HG02852 (cell line): Measurements from ENCODE around the gene MAGI1.
"Not testable (repeated sequence)": the region's sequence is repeated elsewhere in the genome, so short reads cannot be mapped to it uniquely, and the experiment has no call there.

Experiments
- ATAC-seq: cut with Tn5 transposase; IDR thresholded peaks from one replicate; pipeline ENCODE4 v1.9.1; 2021; ENCODE audit warnings: mild to moderate bottlenecking, moderate library complexity; ENCODE audit not compliant: unreplicated experiment

The MAGI1 gene

DNA sequence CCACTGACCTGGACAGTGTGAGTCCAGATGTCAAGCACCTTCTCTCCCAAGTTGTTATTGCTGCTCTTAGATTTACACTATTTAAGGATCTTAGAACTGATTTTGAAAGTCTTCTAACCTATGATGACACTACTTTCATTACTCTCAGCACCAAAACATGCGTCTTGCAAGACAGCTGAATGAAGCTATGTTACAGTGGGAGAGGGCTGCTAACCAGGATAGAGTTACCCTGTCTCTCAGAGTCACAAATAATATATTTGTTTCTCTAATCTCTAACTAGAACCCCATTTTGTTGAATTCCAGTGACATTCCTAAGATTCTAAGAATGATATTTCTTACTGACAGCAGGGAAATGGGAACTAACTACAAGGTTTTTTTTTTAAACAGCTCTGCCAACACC, 455.5 kb downstream of the MAGI1 start:
- ATAC-seq = no peak

DNA sequence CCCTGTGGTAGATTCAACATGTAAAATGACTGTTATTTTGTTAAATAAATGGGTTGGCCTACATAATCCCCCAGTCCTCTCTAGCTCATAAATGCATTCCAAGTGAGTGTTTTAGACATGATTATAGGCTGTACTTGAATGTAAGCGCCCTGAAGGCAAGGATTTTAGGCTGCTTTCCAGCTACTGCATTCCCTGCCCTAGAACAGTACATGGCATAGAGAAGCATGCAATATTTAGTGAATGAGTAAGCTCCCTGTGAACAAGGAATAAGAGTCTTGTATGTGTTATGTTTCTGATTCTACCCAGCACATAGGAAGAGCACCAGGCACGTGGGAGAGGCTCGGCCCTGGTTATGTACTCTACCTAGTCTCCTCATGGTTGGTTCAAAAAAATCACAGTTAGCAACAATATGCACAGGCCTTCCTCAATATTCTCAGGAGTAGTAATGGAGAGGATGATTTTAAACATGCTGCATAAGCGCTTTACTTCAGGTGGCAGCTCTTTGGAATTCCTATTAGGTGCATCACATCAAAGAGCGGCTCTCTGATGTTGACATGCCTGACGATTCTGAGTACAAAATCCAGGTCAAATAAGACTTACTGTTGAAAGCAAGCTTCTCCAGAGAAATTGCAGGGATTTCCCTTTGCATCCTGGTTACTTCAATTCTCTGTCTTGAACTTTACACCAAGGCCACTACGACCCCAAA, 456.6 kb downstream of the MAGI1 start:
- ATAC-seq = no peak

- no peak for ATAC-seq
These were observed 457.4 kb downstream of the MAGI1 start for GRCh38 chr3:65581313-65581712.

DNA sequence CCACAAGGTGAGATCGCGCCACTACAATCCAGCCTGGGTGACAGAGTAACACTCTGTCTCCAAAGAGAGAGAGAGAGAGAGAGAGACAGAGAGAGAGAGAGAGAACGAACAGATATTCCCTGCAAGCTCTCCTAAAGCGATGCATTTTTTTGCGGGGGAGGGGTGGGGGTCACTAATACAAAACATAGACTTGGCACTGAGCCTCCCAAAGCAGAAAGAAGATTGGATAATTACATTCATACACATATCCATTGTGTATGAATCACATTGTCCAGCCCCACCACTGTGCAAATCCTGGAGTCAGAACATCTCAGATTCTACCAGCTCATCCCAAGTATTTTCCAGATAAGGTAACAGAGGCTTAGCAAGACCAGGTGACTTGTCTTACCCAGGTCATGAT, 459.9 kb downstream of the MAGI1 start:
- ATAC-seq = no peak

GRCh38 chr3:65577843-65578430, 460.8 kb downstream of the MAGI1 start:
- ATAC-seq = no peak

DNA sequence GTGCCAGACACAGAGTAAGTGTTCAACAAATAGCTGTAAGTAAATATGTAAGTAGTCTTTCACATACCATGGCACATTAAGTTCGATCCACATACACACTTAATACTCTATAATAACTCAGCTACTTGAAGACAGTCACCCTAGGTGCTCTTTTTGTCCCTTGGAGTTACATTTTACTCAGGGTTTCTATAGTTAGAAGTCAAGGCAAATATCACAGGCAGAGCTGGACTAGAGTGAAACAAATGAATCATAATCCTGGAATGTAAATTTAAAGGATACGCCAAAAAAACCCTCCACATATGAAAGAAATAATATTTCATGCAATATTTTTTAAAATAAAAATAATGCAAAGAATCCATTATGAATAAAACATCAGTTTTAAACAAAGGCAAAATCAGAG, 461.8 kb downstream of the MAGI1 start:
- ATAC-seq = no peak

GRCh38 chr3:65576228-65576627, 462.5 kb downstream of the MAGI1 start:
- ATAC-seq = no peak

DNA sequence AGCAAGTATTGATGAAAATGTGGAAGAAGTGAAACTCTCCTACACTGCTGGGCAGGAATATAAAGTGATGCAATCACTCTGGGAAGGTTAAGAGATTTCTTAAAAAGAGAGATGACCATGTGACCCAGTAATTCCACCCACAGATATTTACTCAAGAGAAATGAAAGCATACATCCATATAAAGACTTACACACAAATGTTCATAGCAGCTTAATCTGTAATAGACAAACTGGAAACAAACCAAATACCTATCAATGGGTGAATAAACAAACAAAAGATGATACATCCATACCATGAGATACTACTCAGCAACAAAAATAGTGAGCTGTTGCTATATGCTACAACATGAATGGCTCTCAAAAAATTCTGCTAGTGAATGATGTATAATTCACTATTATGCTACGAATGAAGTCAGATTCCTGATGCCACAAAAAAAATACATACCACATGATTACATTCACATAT, 463.3 kb downstream of the MAGI1 start:
- no peak for ATAC-seq

GRCh38 chr3:65573548-65574116, 465.1 kb downstream of the MAGI1 start:
- ATAC-seq = no peak

GRCh38 chr3:65572175-65572777, 466.4 kb downstream of the MAGI1 start:
- ATAC-seq = no peak

DNA sequence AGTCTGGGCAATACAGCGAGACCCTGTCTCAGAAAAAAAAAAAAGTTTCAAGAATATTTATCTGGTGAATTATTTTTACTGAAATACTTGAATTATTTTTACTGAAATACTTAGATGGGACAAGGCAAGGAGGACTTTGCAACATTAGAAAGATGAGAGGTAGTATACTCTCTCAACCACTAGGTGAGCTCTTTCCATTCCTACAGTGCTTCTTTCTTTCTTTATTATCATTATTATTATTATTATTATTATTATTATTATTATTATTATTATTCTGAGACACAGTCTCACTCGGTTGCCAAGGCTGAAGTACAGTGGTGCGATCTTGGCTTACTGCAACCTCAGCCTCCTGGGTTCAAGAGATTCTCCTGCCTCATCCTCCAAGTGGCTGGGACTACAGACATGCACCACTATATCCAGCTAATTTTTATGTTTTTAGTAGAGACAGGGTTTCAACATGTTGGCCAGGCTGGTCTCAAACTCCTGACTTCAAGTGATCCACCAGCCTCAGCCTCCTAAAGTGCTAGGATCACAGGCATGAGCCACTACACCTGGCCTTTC, 468.8 kb downstream of the MAGI1 start:
- no peak for ATAC-seq

- no peak for ATAC-seq
These were observed 469.6 kb downstream of the MAGI1 start for GRCh38 chr3:65569129-65569528.

DNA sequence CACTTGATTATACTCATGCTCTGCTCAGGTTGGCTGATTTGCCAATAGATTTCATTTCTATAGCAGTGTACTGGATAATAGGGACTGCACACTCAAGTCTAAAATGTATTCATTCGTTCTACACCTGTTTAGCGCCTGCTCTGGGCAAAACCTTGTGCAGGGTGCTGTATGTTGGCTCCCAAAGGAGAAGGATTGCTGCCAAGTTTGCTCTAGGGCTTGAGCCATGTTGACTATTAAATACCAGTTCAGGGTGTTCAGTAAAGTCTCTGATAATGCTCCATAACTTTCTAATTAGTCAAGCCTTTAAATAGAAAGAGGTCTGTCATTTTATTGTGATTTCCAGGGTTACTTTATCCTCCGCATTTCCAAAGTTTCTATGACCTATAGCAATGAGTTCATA, 470.2 kb downstream of the MAGI1 start:
- ATAC-seq = no peak

DNA sequence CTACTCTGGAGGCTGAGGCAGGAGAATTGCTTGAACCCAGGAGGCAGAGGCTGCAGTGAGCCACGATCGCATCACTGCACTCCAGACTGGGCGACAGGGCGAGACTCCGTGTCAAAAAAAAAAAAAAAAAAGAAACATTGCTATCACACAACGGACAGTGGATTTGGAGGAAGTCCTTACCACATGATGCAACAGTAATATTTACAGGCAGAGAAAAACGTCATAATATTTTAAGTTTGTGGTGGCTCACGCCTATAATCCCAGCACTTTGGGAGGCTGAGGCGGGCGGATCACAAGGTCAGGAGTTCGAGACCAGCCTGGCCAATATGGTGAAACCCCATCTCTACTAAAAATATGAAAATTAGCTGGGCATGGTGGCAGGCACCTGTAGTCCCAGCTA, 473.0 kb downstream of the MAGI1 start:
- ATAC-seq = not testable (repeated sequence)

DNA sequence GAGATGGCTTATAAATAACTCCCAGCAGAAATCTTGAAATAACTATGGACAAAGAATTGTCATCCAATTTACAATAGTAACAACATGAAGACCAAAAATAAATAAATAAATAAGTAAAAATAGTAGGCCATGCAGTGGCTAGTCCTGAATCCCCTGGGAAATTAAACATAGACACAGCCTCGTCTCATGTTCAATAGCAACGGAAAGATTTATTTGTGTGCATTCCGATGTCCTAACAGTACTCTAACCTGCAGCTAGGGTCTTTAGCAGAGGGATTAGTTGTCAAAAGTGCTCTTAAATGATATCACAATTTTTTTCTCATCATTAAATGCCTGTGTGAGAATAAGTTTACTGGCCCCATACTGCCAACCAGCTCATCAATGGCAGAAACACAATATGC, 474.2 kb downstream of the MAGI1 start:
- no peak for ATAC-seq

DNA sequence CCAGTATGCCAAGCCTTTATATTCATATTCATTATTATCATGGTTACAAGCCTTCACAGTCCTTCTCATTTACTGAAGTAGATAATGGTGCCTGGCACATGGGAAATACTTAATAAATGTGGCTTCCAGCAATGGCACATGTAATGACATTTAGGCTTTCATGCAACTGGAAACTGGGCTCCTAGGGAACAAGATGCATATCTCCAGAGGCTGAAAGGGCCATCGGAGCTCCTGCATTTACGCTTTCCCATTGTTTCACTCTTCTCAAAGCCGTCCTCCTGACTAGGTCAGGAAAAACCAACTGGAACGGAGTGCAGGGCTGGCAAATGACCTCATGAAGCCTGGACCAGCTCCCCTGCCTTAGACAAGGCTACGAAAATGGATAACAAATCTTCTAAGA, 474.9 kb downstream of the MAGI1 start:
- ATAC-seq = no peak

GRCh38 chr3:65562447-65562846, 476.3 kb downstream of the MAGI1 start:
- ATAC-seq = no peak

- ATAC-seq = no peak
These were observed 477.1 kb downstream of the MAGI1 start for GRCh38 chr3:65561617-65562016.

- ATAC-seq = no peak
These were observed 477.8 kb downstream of the MAGI1 start for GRCh38 chr3:65560901-65561300.

- no peak for ATAC-seq
These were observed 478.6 kb downstream of the MAGI1 start for GRCh38 chr3:65560133-65560532.

GRCh38 chr3:65559643-65560042, 479.1 kb downstream of the MAGI1 start:
- ATAC-seq = no peak

GRCh38 chr3:65558826-65559225, 479.9 kb downstream of the MAGI1 start:
- no peak for ATAC-seq
